Activated CD8-positive, alpha-beta T cell treated with anti-CD3 and anti-CD28 coated beads, Interleukin-2, amount 10 ng/mL, durations not matched to agents 7 days and 5 days (primary cell): ENCODE results near the gene TRAPPC10. TPM values are rescaled to one million over a fixed set of nuclear protein-coding genes. Genes with fewer than 3 reads are reported as not detected.

ENCODE experiments used
- ATAC-seq: fragments of 150-1000 bp; cut with Tn5 transposase; one replicate; pipeline ENCODE4 v1.10.0; 2021; ENCODE audit warnings: moderate library complexity
- CTCF ChIA-PET: fragments of 350-600 bp; sonication (Branson Sonifier 250); formaldehyde crosslinking; loops from one replicate; lab custom pipeline; 2021; ENCODE audit warnings: antibody characterized with exemption; lab: Charles Lee
- POLR2A ChIA-PET: fragments of 350-600 bp; sonication (Branson Sonifier 250); formaldehyde crosslinking; loops from one replicate; lab custom pipeline; 2021; ENCODE audit warnings: antibody characterized with exemption; lab: Charles Lee
- DNase-seq: peaks from one replicate; pipeline ENCODE4 v3.0.0-alpha.2; 2020
- H3K27ac Mint-ChIP-seq: one replicate; pipeline ENCODE4 v1.8.0; 2021; ENCODE audit warnings: mild to moderate bottlenecking, mixed read lengths
- H3K27me3 Mint-ChIP-seq: one replicate; pipeline ENCODE4 v1.8.0; 2021; ENCODE audit warnings: low read depth, mixed read lengths
- H3K36me3 Mint-ChIP-seq: one replicate; pipeline ENCODE4 v1.8.0; 2021; ENCODE audit warnings: low read depth, mixed read lengths
- H3K4me1 Mint-ChIP-seq: one replicate; pipeline ENCODE4 v1.8.0; 2021; ENCODE audit warnings: low read depth, mixed read lengths
- H3K4me3 Mint-ChIP-seq: one replicate; pipeline ENCODE4 v1.8.0; 2021; ENCODE audit warnings: mild to moderate bottlenecking, mixed read lengths
- H3K9me3 Mint-ChIP-seq: one replicate; pipeline ENCODE4 v1.8.0; 2022; ENCODE audit warnings: mixed read lengths; ENCODE audit not compliant: insufficient read depth
- total RNA-seq, 2 experiments: library from RNA; stranded (reverse); gene quantifications; one replicate each; pipeline ENCODE4 v1.2.3, GENCODE V29; 2021

TRAPPC10 gene
- total RNA-seq, 2 experiments from 2014 or later, result 72.2 to 82.7 TPM

GRCh38 chr21:44063151-44063912 lies 51.2 kb downstream of the TRAPPC10 start:
- ATAC-seq (no peak), DNase-seq (no peak)
- no peaks in the 10 kb centered on the region for H3K27me3 Mint-ChIP-seq
- no peak overlapping the region for H3K4me3 Mint-ChIP-seq
- H3K9me3 Mint-ChIP-seq, result no peaks in the 10 kb centered on the region
- POLR2A ChIA-PET, result interaction anchor here (0.5 to 1.1 kb wide), 3 partner anchors 8 to 22 kb away, joined by 4 to 5 read pairs (median 4); no protein-coding TSS in a partner anchor
- CTCF ChIA-PET, result interaction anchor here (0.6 to 1.8 kb wide), 6 partner anchors 11 to 50 kb away, joined by 3 to 6 read pairs (median 3); no protein-coding TSS in a partner anchor
- peaks cover 47% of the 10 kb centered on the region for H3K4me1 Mint-ChIP-seq
- peak overlapping the region; percentile 78 for H3K27ac Mint-ChIP-seq
- peaks cover 58% of the 10 kb centered on the region for H3K36me3 Mint-ChIP-seq

GRCh38 chr21:44064852-44065403 lies 52.8 kb downstream of the TRAPPC10 start:
- DNase-seq (no peak), ATAC-seq (no peak)
- POLR2A ChIA-PET, result interaction anchor here (1.0 to 3.8 kb wide), 5 partner anchors 8 to 51 kb away, joined by 3 to 37 read pairs (median 5); no protein-coding TSS in a partner anchor
- CTCF ChIA-PET, result interaction anchor here (1.0 to 1.1 kb wide), 3 partner anchors 18 to 49 kb away, joined by 3 read pairs; no protein-coding TSS in a partner anchor
- H3K4me1 Mint-ChIP-seq, result peaks cover 47% of the 10 kb centered on the region
- peak overlapping the region; percentile 99 for H3K27ac Mint-ChIP-seq
- H3K9me3 Mint-ChIP-seq, result no peaks in the 10 kb centered on the region
- H3K27me3 Mint-ChIP-seq, result no peaks in the 10 kb centered on the region
- H3K4me3 Mint-ChIP-seq, result peak overlapping the region; percentile 70
- peaks cover 58% of the 10 kb centered on the region for H3K36me3 Mint-ChIP-seq

- DNase-seq (peak; percentile 87), ATAC-seq (peak; percentile 100)
- peak overlapping the region; percentile 99 for H3K27ac Mint-ChIP-seq
- POLR2A ChIA-PET, result interaction anchor here (1.0 to 3.8 kb wide), 5 partner anchors 9 to 52 kb away, joined by 3 to 37 read pairs (median 5); no protein-coding TSS in a partner anchor
- CTCF ChIA-PET, result interaction anchor here (1.6 kb wide), 1 partner anchor 10 kb away, joined by 6 read pairs; no protein-coding TSS in a partner anchor
- H3K9me3 Mint-ChIP-seq, result no peaks in the 10 kb centered on the region
- H3K27me3 Mint-ChIP-seq, result no peaks in the 10 kb centered on the region
- peaks cover 47% of the 10 kb centered on the region for H3K4me1 Mint-ChIP-seq
- H3K36me3 Mint-ChIP-seq, result peaks cover 59% of the 10 kb centered on the region
- peak overlapping the region; percentile 70 for H3K4me3 Mint-ChIP-seq
Observed at GRCh38 chr21:44065428-44065827, 53.3 kb downstream of the TRAPPC10 start.

GRCh38 chr21:44066116-44066515 lies 54.0 kb downstream of the TRAPPC10 start:
- no peaks in the 10 kb centered on the region for H3K27me3 Mint-ChIP-seq
- peak overlapping the region; percentile 99 for H3K27ac Mint-ChIP-seq
- DNase-seq, result no peak
- POLR2A ChIA-PET, result interaction anchor here (0.6 to 3.8 kb wide), 6 partner anchors 9 to 53 kb away, joined by 3 to 37 read pairs (median 4); no protein-coding TSS in a partner anchor
- H3K4me3 Mint-ChIP-seq, result peak overlapping the region; percentile 70
- no peaks in the 10 kb centered on the region for H3K9me3 Mint-ChIP-seq
- ATAC-seq, result no peak
- CTCF ChIA-PET, result interaction anchor here (1.2 to 1.6 kb wide), 2 partner anchors 10 to 13 kb away, joined by 4 to 6 read pairs; no protein-coding TSS in a partner anchor
- H3K4me1 Mint-ChIP-seq, result peaks cover 48% of the 10 kb centered on the region
- H3K36me3 Mint-ChIP-seq, result peaks cover 63% of the 10 kb centered on the region

- Mint-ChIP-seq H3K27me3 (no peaks in the 10 kb centered on the region), H3K4me1 (peaks cover 50% of the 10 kb centered on the region), H3K36me3 (peaks cover 68% of the 10 kb centered on the region), H3K27ac (peak overlapping the region; percentile 99), H3K4me3 (no peak overlapping the region), H3K9me3 (no peaks in the 10 kb centered on the region)
- POLR2A ChIA-PET, result interaction anchor here (0.7 to 3.8 kb wide), 2 partner anchors 17 to 716 kb away, joined by 3 to 37 read pairs; no protein-coding TSS in a partner anchor
- ATAC-seq (no peak), DNase-seq (no peak)
- CTCF ChIA-PET, result interaction anchor here (1.2 to 1.6 kb wide), 2 partner anchors 9 to 12 kb away, joined by 4 to 6 read pairs; no protein-coding TSS in a partner anchor
Observed at GRCh38 chr21:44067011-44067839, 55.1 kb downstream of the TRAPPC10 start.

- CTCF ChIA-PET, result no interaction called here
- DNase-seq, result no peak
- ATAC-seq, result no peak
- H3K36me3 Mint-ChIP-seq, result peaks cover 72% of the 10 kb centered on the region
- H3K4me1 Mint-ChIP-seq, result peaks cover 37% of the 10 kb centered on the region
- H3K4me3 Mint-ChIP-seq, result no peak overlapping the region
- no peak overlapping the region for H3K27ac Mint-ChIP-seq
- H3K9me3 Mint-ChIP-seq, result no peaks in the 10 kb centered on the region
- no peaks in the 10 kb centered on the region for H3K27me3 Mint-ChIP-seq
- POLR2A ChIA-PET, result interaction anchor here (0.8 to 1.3 kb wide), 2 partner anchors 10 to 53 kb away, joined by 3 to 4 read pairs; no protein-coding TSS in a partner anchor
Observed at GRCh38 chr21:44070391-44070790, 58.3 kb downstream of the TRAPPC10 start.

- POLR2A ChIA-PET, result no interaction called here
- CTCF ChIA-PET, result interaction anchor here (0.7 kb wide), 1 partner anchor 12 kb away, joined by 5 read pairs; no protein-coding TSS in a partner anchor
- Mint-ChIP-seq H3K9me3 (no peaks in the 10 kb centered on the region), H3K36me3 (peaks cover 72% of the 10 kb centered on the region), H3K4me1 (peaks cover 30% of the 10 kb centered on the region), H3K27me3 (no peaks in the 10 kb centered on the region), H3K4me3 (no peak overlapping the region), H3K27ac (peak overlapping the region; percentile 69)
- ATAC-seq (no peak), DNase-seq (no peak)
Observed at GRCh38 chr21:44071359-44072104, 59.4 kb downstream of the TRAPPC10 start.

- no peak for ATAC-seq
- Mint-ChIP-seq H3K4me1 (peaks cover 28% of the 10 kb centered on the region), H3K4me3 (no peak overlapping the region), H3K27me3 (no peaks in the 10 kb centered on the region), H3K27ac (no peak overlapping the region), H3K36me3 (peaks cover 72% of the 10 kb centered on the region), H3K9me3 (no peaks in the 10 kb centered on the region)
- no peak for DNase-seq
- ChIA-PET CTCF (no interaction called here), POLR2A (interaction anchor here (1.9 kb wide), 1 partner anchor 12 kb away, joined by 5 read pairs; no protein-coding TSS in a partner anchor)
Observed at GRCh38 chr21:44072111-44072510, 60.0 kb downstream of the TRAPPC10 start.

- Mint-ChIP-seq H3K27ac (peak overlapping the region; percentile 22), H3K4me3 (no peak overlapping the region), H3K36me3 (peaks cover 76% of the 10 kb centered on the region), H3K4me1 (peaks cover 45% of the 10 kb centered on the region), H3K9me3 (no peaks in the 10 kb centered on the region), H3K27me3 (no peaks in the 10 kb centered on the region)
- ATAC-seq (no peak), DNase-seq (no peak)
- ChIA-PET CTCF (interaction anchor here (0.6 to 3.2 kb wide), 4 partner anchors 9 to 16 kb away, joined by 3 to 21 read pairs (median 4); no protein-coding TSS in a partner anchor), POLR2A (interaction anchor here (0.8 kb wide), 1 partner anchor 9 kb away, joined by 3 read pairs; no protein-coding TSS in a partner anchor)
Observed at GRCh38 chr21:44074315-44074958, 62.3 kb downstream of the TRAPPC10 start.

- CTCF ChIA-PET, result interaction anchor here (1.0 to 2.0 kb wide), 3 partner anchors 9 to 55 kb away, joined by 3 to 6 read pairs (median 3); no protein-coding TSS in a partner anchor
Observed at GRCh38 chr21:44076316-44076715, 64.2 kb downstream of the TRAPPC10 start.

More at GRCh38 chr21:44076316-44076715, 64.2 kb downstream of the TRAPPC10 start:
- Mint-ChIP-seq H3K27me3 (no peaks in the 10 kb centered on the region), H3K36me3 (peaks cover 77% of the 10 kb centered on the region), H3K9me3 (no peaks in the 10 kb centered on the region), H3K4me3 (no peak overlapping the region), H3K27ac (peak overlapping the region; percentile 4), H3K4me1 (peaks cover 58% of the 10 kb centered on the region)
- DNase-seq (no peak), ATAC-seq (no peak)
- POLR2A ChIA-PET, result interaction anchor here (0.6 kb wide), 1 partner anchor 234 kb away, joined by 10 read pairs; no protein-coding TSS in a partner anchor
